A673 (cell line): ENCODE measurements around the gene SAP30BP.

Experiments used
- CTCF ChIP-seq: fragments of 300-800, 200-600 bp; sonication (generic); conservative IDR thresholded peaks from 2 replicates; pipeline ENCODE4 v1.5.1; 2017; ENCODE audit warnings: low read depth, mild to moderate bottlenecking, antibody characterized with exemption, low read length, moderate library complexity, mixed read lengths
- EZH2 ChIP-seq: fragments of 200-600 bp; sonication (generic); IDR thresholded peaks from 2 replicates; pipeline ENCODE4 v1.6.1; 2017; ENCODE audit warnings: borderline replicate concordance, low read depth, mild to moderate bottlenecking, mixed read lengths, antibody characterized with exemption, low read length; ENCODE audit not compliant: poor library complexity, severe bottlenecking

- TF ChIP-seq CTCF (no peak), EZH2 (no peak)
Measured at GRCh38 chr17:75617675-75618074, 49.5 kb upstream of the SAP30BP start.
